ENCODE data around the gene LDLRAP1. TPM values are rescaled to one million over a fixed set of nuclear protein-coding genes. Genes with fewer than 3 reads are reported as not detected.

The LDLRAP1 gene
- total and polyA plus RNA-seq, 2 experiments from 2014 or later, result 9.6 to 22.7 TPM

DNA sequence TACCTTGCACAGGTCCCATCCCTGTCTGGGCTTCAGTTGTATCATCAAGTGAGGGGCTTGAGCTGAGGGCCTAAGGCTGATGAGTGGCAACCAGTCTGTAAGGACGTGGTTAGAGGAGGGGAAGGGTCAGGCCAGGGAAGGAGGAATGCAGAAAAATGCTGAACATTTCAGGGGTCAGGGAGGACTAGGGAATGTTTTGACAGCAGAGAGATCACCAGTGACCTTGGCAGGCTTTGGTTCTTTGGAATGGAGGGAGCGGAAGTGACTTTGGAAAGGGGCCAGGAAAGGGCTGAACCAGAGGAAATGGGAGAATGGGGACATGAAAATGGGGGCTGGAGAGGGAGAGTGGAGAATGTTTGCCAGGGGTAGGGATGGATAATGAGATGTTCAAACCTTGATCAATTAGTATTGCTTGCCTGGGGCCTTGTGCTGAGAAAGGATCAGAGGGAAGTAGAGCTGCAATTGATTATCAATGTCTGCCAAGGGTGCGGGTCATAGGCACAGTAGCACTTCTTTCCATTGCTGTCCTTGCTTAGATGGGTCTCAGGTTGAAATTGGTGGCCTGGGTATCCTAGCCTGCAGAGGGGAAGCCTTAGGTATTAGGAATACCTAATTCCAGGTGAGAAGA lies 7.4 kb downstream of the LDLRAP1 start:
- TF ChIP-seq ZNF114 (CRISPR knock-in tag; IDR thresholded peaks at IDR 0.05) (no peak), EZH2 (IDR thresholded peaks at IDR 0.05; ENCODE audit: low read depth, unreplicated experiment) (no peak), CREB1 (CRISPR knock-in tag; IDR thresholded peaks at IDR 0.05; ENCODE audit: low read depth) (no peak), NANOG (IDR thresholded peaks at IDR 0.05; ENCODE audit: borderline replicate concordance) (no peak), ZNF331 (CRISPR knock-in tag; IDR thresholded peaks at IDR 0.05; ENCODE audit: low read depth) (no peak), JUNB (IDR thresholded peaks at IDR 0.05; ENCODE audit: unreplicated experiment) (no peak), STAT1 (IDR thresholded peaks at IDR 0.05; ENCODE audit: unreplicated experiment) (no peak)
- TF ChIP-seq, protein P1, sequence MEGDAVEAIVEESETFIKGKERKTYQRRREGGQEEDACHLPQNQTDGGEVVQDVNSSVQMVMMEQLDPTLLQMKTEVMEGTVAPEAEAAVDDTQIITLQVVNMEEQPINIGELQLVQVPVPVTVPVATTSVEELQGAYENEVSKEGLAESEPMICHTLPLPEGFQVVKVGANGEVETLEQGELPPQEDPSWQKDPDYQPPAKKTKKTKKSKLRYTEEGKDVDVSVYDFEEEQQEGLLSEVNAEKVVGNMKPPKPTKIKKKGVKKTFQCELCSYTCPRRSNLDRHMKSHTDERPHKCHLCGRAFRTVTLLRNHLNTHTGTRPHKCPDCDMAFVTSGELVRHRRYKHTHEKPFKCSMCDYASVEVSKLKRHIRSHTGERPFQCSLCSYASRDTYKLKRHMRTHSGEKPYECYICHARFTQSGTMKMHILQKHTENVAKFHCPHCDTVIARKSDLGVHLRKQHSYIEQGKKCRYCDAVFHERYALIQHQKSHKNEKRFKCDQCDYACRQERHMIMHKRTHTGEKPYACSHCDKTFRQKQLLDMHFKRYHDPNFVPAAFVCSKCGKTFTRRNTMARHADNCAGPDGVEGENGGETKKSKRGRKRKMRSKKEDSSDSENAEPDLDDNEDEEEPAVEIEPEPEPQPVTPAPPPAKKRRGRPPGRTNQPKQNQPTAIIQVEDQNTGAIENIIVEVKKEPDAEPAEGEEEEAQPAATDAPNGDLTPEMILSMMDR (conservative IDR thresholded peaks at IDR 0.05; ENCODE audit: low read depth in 2 of 2), result no peak
- TF ChIP-seq, protein P2, sequence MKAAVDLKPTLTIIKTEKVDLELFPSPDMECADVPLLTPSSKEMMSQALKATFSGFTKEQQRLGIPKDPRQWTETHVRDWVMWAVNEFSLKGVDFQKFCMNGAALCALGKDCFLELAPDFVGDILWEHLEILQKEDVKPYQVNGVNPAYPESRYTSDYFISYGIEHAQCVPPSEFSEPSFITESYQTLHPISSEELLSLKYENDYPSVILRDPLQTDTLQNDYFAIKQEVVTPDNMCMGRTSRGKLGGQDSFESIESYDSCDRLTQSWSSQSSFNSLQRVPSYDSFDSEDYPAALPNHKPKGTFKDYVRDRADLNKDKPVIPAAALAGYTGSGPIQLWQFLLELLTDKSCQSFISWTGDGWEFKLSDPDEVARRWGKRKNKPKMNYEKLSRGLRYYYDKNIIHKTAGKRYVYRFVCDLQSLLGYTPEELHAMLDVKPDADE (IDR thresholded peaks at IDR 0.05), result no peak
- peaks cover 2% of the 10 kb centered on the region for H3K27me3 Mint-ChIP-seq (ENCODE audit: insufficient read depth, low read depth, poor library complexity)
- H3K27ac Mint-ChIP-seq, result no peak overlapping the region
- Histone ChIP-seq H3K9me2 (ENCODE audit: insufficient read depth) (no peaks in the 10 kb centered on the region), H3F3A (replicated peaks; ENCODE audit: low read depth) (no peaks in the 10 kb centered on the region), H3K27ac (ENCODE audit: low read depth) (no peak overlapping the region), H3K36me3 (ENCODE audit: insufficient read depth) (no peaks in the 10 kb centered on the region), H2AFZ (no peak overlapping the region), H3K4me1 (ENCODE audit: insufficient read depth) (no peaks in the 10 kb centered on the region), H3K79me2 (replicated peaks; ENCODE audit: insufficient read depth) (0 out of 2 replicates have a peak, but pooled peaks cover 4% of the 10 kb centered on the region), H3K4me3 (no peak overlapping the region), H3K4me2 (no peak overlapping the region), H3K27me3 (ENCODE audit: insufficient read depth) (no peaks in the 10 kb centered on the region), H4K20me1 (replicated peaks; ENCODE audit: insufficient read depth) (peaks cover 11% of the 10 kb centered on the region; the same call in 1 of the 2 replicates)
- H3K9me3 Mint-ChIP-seq, result no peaks in the 10 kb centered on the region; the same call in 2 of the 3 replicates
- peaks cover 2% of the 10 kb centered on the region; the same call in 2 of the 3 replicates for H3K4me1 Mint-ChIP-seq
- no peak overlapping the region for H3K4me3 Mint-ChIP-seq
- ATAC-seq (no peak), DNase-seq (ENCODE audit: low spot score) (no peak)
- H3K36me3 Mint-ChIP-seq (ENCODE audit: low read depth), result no peaks in the 10 kb centered on the region; the same call in 2 of the 3 replicates

DNA sequence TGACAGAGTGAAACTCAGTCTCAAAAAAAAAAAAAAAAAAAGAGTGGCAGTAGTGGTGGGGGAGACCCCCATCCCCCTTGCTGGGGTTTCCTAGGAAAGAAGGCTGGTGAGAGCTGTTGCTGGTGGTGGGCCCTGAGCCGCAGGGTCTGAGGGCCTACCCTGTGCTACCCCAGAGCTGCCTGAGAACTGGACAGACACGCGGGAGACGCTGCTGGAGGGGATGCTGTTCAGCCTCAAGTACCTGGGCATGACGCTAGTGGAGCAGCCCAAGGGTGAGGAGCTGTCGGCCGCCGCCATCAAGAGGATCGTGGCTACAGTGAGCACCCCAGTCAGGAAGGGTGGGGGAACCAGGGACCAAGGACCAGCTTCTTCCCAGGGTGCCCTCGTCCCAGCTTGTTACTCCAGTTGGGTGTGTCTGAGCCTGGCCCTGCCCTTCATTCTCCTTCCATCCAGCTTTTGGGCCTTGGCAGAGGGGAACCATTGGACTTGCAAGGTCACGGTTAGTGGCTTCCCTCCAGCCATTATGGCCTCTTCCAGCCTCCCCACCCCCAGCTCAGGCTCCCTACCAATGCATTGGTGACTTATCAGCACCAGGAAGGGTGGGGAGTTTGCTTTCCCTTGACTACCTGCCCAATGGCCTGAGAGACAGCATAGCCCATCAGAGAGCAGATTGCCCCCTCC lies 10.5 kb downstream of the LDLRAP1 start:
- Histone ChIP-seq H3K4me3 (no peak overlapping the region), H3F3A (replicated peaks; ENCODE audit: low read depth) (no peaks in the 10 kb centered on the region), H3K4me1 (ENCODE audit: insufficient read depth) (no peaks in the 10 kb centered on the region), H3K36me3 (ENCODE audit: insufficient read depth) (no peaks in the 10 kb centered on the region), H3K27me3 (ENCODE audit: insufficient read depth) (no peaks in the 10 kb centered on the region), H3K79me2 (replicated peaks; ENCODE audit: insufficient read depth) (no peaks in the 10 kb centered on the region), H3K9me2 (ENCODE audit: insufficient read depth) (no peaks in the 10 kb centered on the region), H3K4me2 (no peak overlapping the region), H3K27ac (ENCODE audit: low read depth) (no peak overlapping the region), H2AFZ (no peak overlapping the region), H4K20me1 (replicated peaks; ENCODE audit: insufficient read depth) (peaks cover 11% of the 10 kb centered on the region; the same call in 1 of the 2 replicates)
- Mint-ChIP-seq H3K4me3 (no peak overlapping the region), H3K9me3 (no peaks in the 10 kb centered on the region; the same call in 2 of the 3 replicates), H3K4me1 (peaks cover 2% of the 10 kb centered on the region; the same call in 2 of the 3 replicates), H3K36me3 (ENCODE audit: low read depth) (no peaks in the 10 kb centered on the region; the same call in 2 of the 3 replicates), H3K27ac (no peak overlapping the region), H3K27me3 (ENCODE audit: insufficient read depth, low read depth, poor library complexity) (peaks cover 2% of the 10 kb centered on the region)
- TF ChIP-seq EZH2 (IDR thresholded peaks at IDR 0.05; ENCODE audit: low read depth, unreplicated experiment) (no peak), STAT1 (IDR thresholded peaks at IDR 0.05; ENCODE audit: unreplicated experiment) (no peak), POLR2AphosphoS5 (IDR thresholded peaks at IDR 0.05; ENCODE audit: low read depth) (no peak), ZNF114 (CRISPR knock-in tag; IDR thresholded peaks at IDR 0.05) (no peak), EZH2phosphoT487 (IDR thresholded peaks at IDR 0.05; ENCODE audit: unreplicated experiment) (no peak)
- TF ChIP-seq, protein P2 (IDR thresholded peaks at IDR 0.05), result no peak
- TF ChIP-seq, protein P1 (conservative IDR thresholded peaks at IDR 0.05; ENCODE audit: low read depth in 2 of 2), result no peak
- DNase-seq (ENCODE audit: low spot score), result no peak
- no peak for ATAC-seq

All from GM23338 (cell line).